CD4-positive, alpha-beta memory T cell (primary cell): Measurements from ENCODE around the gene CYP27A1. TPM values are rescaled to one million over a fixed set of nuclear protein-coding genes. Genes with fewer than 3 reads are reported as not detected.

ENCODE experiments used
- CTCF ChIA-PET: fragments of 350-600 bp; sonication (Branson Sonifier 250); formaldehyde crosslinking; loops from one replicate; lab custom pipeline; 2021; ENCODE audit warnings: inconsistent platforms; ENCODE audit not compliant: partially characterized antibody; lab: Charles Lee
- POLR2A ChIA-PET: fragments of 350-600 bp; sonication (Branson Sonifier 250); formaldehyde crosslinking; loops from one replicate; lab custom pipeline; 2021; ENCODE audit not compliant: partially characterized antibody; lab: Charles Lee
- DNase-seq, 5 donors: peaks; one replicate each; pipeline versions ENCODE4 v3.0.0 to v3.0.0-alpha.2; 2020 to 2022; ENCODE audit warnings: mixed read lengths in 1 of 5
- H3K27ac ChIP-seq: one replicate; pipeline ENCODE4 v1.7.0; 2013; ENCODE audit warnings: low read depth, low read length
- H3K27me3 ChIP-seq: 2 replicates; pipeline ENCODE4 v1.7.0; 2013; ENCODE audit warnings: mild to moderate bottlenecking, low read length, moderate library complexity; ENCODE audit not compliant: insufficient read depth
- H3K36me3 ChIP-seq: 2 replicates; pipeline ENCODE4 v1.7.0; 2013; ENCODE audit warnings: mild to moderate bottlenecking, low read length, moderate library complexity; ENCODE audit not compliant: insufficient read depth
- H3K4me1 ChIP-seq: 2 replicates; pipeline ENCODE4 v1.7.0; 2013; ENCODE audit warnings: mild to moderate bottlenecking, low read length, moderate library complexity; ENCODE audit not compliant: insufficient read depth
- H3K4me3 ChIP-seq, 2 donors: one replicate each; pipeline ENCODE4 v1.7.0; 2013; ENCODE audit warnings: low read length in 2 of 2, mild to moderate bottlenecking in 1 of 2
- H3K9me3 ChIP-seq, 2 donors: one replicate each; pipeline ENCODE4 v1.7.0; 2013; ENCODE audit warnings: low read length in 2 of 2, control low read depth in 1 of 2; ENCODE audit not compliant: control insufficient read depth in 1 of 2
- H3K27ac Mint-ChIP-seq, 7 donors: one replicate each; pipeline ENCODE4 v1.8.0; 2020 to 2021; ENCODE audit warnings: mixed read lengths in 7 of 7, mild to moderate bottlenecking in 6 of 7, inconsistent platforms in 3 of 7, moderate library complexity in 3 of 7
- H3K27me3 Mint-ChIP-seq, 2 donors: one replicate each; pipeline ENCODE4 v1.8.0; 2020 to 2021; ENCODE audit warnings: mixed read lengths in 2 of 2
- H3K36me3 Mint-ChIP-seq, 2 donors: one replicate each; pipeline ENCODE4 v1.8.0; 2020 to 2021; ENCODE audit warnings: mixed read lengths in 2 of 2, inconsistent platforms in 1 of 2, mild to moderate bottlenecking in 1 of 2
- H3K4me1 Mint-ChIP-seq, 4 donors: one replicate each; pipeline ENCODE4 v1.8.0; 2020 to 2021; ENCODE audit warnings: mixed read lengths in 4 of 4, mild to moderate bottlenecking in 1 of 4
- H3K4me3 Mint-ChIP-seq, 8 donors: one replicate each; pipeline ENCODE4 v1.8.0; 2020 to 2021; ENCODE audit warnings: mixed read lengths in 8 of 8, mild to moderate bottlenecking in 7 of 8, moderate library complexity in 6 of 8, inconsistent platforms in 3 of 8
- H3K9me3 Mint-ChIP-seq, 8 donors: one replicate each; pipeline ENCODE4 v1.8.0; 2020 to 2021; ENCODE audit warnings: mixed read lengths in 8 of 8, mild to moderate bottlenecking in 5 of 8, inconsistent platforms in 3 of 8, moderate library complexity in 1 of 8
- intact Hi-C: fragments of 100-400 bp; cut with micrococcal nuclease; formaldehyde crosslinking; loops from one replicate; pipeline ENCODE4 v1.15.1; 2023
- polyA plus RNA-seq, 2 donors: library from polyadenylated mRNA; unstranded; fragments of 300-500 nt; fragmentation: Illumina TruSeq; gene quantifications; one replicate each; pipeline ENCODE4 v1.2.3, GENCODE V29; 2021
- total RNA-seq, 2 experiments: library from RNA; stranded (reverse); gene quantifications; one replicate each; pipeline ENCODE4 v1.2.3, GENCODE V29; 2021

CYP27A1 gene
- total and polyA plus RNA-seq, 4 experiments from 2014 or later = 0.15 to 8.1 (median 7.2) TPM; not detected in 1

DNA sequence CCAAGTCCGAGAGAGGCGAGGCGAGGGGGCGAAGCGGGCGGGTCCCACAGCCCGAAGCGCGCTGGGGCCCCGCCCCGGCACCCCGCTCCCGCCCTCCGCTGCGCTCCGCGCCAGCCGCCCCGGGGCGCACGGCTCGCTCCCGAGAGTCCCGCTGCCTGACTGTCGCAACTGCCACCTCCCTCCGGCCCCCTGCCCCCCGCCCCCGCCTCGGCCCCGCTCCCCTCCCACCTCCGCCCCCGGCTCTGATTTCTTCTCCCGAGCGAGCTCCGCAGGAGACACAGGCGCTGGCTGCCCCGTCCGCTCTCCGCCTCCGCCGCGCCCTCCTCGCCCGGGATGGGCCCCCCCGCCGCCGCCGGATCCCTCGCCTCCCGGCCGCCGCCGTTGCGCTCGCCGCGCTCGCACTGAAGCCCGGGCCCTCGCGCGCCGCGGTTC is 77.6 kb downstream of the CYP27A1 start, which contains the start of gene WNT6:
TSS of gene WNT6 (plus strand) at position 250 of the 432 bp plus-strand sequence. CDS start 233 bp downstream, outside the sequence.
- Histone ChIP-seq H3K4me3 (no peak within 1 kb of the TSS), H3K36me3 (no peaks in the 10 kb centered on the region), H3K4me1 (peaks cover 22% of the 10 kb centered on the region), H3K27ac (no peak within 1 kb of the TSS), H3K9me3 (no peaks in the 10 kb centered on the region), H3K27me3 (peaks cover 37% of the 10 kb centered on the region)
- intact Hi-C loops = no loop called here
- Mint-ChIP-seq H3K4me3 (peak within 1 kb of the TSS; percentile 68 to 84 (median 74)), H3K36me3 (no peaks in the 10 kb centered on the region), H3K27ac (peak within 1 kb of the TSS in 1 of 7 donors; percentile 9), H3K27me3 (peaks cover 51 to 77% of the 10 kb centered on the region in 2 donors), H3K9me3 (no peaks in the 10 kb centered on the region), H3K4me1 (peaks cover 13 to 38% (median 18%) of the 10 kb centered on the region in 4 donors)
- no peak for DNase-seq
- POLR2A ChIA-PET = interaction anchor here (0.7 to 1.4 kb wide), 2 partner anchors 36 to 40 kb away, joined by 3 read pairs; no protein-coding TSS in a partner anchor
- CTCF ChIA-PET = no interaction called here

DNA sequence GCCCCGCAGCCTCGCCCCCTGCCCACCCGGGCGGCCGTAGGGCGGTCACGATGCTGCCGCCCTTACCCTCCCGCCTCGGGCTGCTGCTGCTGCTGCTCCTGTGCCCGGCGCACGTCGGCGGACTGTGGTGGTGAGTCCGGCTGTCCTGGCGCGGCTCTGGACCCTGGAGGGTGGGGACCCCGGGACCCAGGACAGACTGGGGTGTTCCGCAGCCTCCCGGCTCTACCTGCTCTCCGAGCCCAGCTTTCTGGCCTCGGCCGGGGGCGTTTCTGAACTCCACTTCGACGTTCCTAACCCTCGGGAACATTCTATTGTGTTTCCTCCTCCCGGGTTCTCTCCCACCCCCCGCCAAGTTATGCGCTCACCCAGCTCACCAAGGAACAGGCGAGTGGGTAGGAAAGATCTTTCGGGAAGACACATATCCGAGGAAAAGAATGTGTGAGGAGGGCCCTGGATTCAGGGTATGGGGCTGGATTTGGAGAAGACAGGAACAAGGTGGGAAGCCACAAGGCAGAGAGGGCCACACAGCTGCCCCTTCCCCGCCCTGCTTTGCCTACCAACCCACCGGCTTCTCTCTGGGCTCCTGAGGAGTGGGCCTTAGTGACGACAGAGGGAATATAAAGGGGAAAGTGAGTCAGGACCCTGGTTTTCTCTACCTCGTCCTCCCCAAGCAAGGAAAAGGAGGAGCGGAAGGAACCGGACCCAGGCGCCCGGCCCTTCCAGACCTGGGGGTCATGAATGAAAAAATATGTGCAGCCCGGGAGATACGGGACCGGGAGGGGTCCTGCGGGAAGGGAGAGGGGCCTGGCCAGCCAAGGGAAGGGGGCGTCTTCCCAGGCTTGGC is 78.3 kb downstream of the CYP27A1 start:
- no peak overlapping the region for H3K4me3 ChIP-seq
- intact Hi-C loops = no loop called here
- H3K9me3 ChIP-seq = no peaks in the 10 kb centered on the region
- CTCF ChIA-PET = interaction anchor here (1.6 kb wide), 1 partner anchor 16 kb away, joined by 3 read pairs; no protein-coding TSS in a partner anchor
- peaks cover 22% of the 10 kb centered on the region for H3K4me1 ChIP-seq
- no peak overlapping the region for H3K27ac ChIP-seq
- H3K27me3 ChIP-seq = peaks cover 37% of the 10 kb centered on the region
- Mint-ChIP-seq H3K4me3 (peak overlapping the region; percentile 62 to 84 (median 65)), H3K27me3 (peaks cover 44 to 71% of the 10 kb centered on the region in 2 donors), H3K27ac (peak overlapping the region in 1 of 7 donors; percentile 9), H3K9me3 (no peaks in the 10 kb centered on the region), H3K36me3 (no peaks in the 10 kb centered on the region), H3K4me1 (peaks cover 13 to 38% (median 18%) of the 10 kb centered on the region in 4 donors)
- DNase-seq = no peak
- H3K36me3 ChIP-seq = no peaks in the 10 kb centered on the region
- POLR2A ChIA-PET = interaction anchor here (0.7 to 1.2 kb wide), 2 partner anchors 38 to 40 kb away, joined by 3 read pairs; no protein-coding TSS in a partner anchor

DNA sequence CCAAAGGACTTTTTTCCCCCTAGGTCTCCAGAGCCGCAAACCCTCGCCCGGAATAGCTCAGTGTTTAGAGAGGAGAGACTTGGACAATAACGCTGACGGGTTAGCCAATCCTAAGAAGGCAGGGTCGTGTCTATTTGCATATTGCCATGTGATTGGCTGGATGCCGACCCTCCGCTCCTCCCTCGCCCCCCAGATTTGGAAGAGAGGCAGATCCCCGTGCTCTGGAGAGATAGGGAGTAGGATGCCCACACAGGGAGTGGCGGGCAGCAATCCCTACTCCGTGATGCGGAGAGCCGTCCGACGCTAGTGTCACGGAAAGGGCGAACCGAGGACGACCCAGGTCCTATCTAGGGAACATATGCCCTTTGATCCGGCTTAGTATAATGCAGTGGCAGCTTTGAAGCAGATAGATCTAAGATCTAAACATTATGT is 79.0 kb downstream of the CYP27A1 start:
- Histone ChIP-seq H3K4me3 (no peak overlapping the region), H3K27me3 (peaks cover 36% of the 10 kb centered on the region), H3K36me3 (no peaks in the 10 kb centered on the region), H3K9me3 (no peaks in the 10 kb centered on the region), H3K27ac (no peak overlapping the region), H3K4me1 (peaks cover 22% of the 10 kb centered on the region)
- H3K27me3 Mint-ChIP-seq = peaks cover 40 to 66% of the 10 kb centered on the region in 2 donors
- H3K27ac Mint-ChIP-seq = no peak overlapping the region
- CTCF ChIA-PET = interaction anchor here (1.6 kb wide), 1 partner anchor 15 kb away, joined by 3 read pairs; no protein-coding TSS in a partner anchor
- no peaks in the 10 kb centered on the region for H3K36me3 Mint-ChIP-seq
- POLR2A ChIA-PET = interaction anchor here (1.2 kb wide), 1 partner anchor 37 kb away, joined by 3 read pairs; no protein-coding TSS in a partner anchor
- H3K9me3 Mint-ChIP-seq = no peaks in the 10 kb centered on the region
- intact Hi-C loops = no loop called here
- DNase-seq = no peak
- H3K4me1 Mint-ChIP-seq = peaks cover 13 to 34% (median 18%) of the 10 kb centered on the region in 4 donors
- H3K4me3 Mint-ChIP-seq = peak overlapping the region in 7 of 8 donors; percentile 21 to 64 (median 34)

DNA sequence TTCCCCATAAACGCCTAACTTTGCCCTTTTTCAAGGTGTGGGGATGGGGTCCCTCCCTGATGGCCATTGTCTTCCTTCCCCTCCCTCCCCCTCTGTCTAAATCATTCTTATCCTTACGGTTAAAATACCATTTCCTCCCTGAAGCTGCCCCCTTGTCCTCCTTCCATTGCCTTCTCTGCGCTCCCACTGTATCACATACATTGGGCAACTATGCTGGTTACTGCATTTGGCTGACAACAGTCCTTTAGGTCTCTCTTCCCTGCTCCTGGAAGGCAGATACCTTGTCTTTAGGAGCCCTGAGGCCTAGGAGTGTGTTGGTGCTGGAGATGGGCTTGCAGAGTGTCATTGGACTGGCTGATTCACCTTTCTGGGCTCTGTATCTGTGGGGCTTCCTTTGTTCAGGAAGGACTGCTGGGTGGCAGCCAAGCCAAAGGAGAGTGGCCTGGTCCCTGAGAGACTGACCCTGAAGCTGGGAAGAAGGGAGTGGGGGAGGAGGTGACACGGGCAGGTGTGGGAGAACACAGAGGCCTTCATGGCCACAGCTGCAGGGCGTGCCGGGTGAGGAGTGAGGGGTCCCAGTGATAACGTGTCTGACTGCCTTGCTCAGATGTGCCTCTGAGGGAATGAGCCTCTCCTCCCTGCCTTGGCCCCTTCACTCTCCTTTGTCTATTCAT is 79.8 kb downstream of the CYP27A1 start:
- Histone ChIP-seq H3K9me3 (no peaks in the 10 kb centered on the region), H3K4me3 (no peak overlapping the region), H3K27me3 (peaks cover 36% of the 10 kb centered on the region), H3K27ac (no peak overlapping the region), H3K36me3 (no peaks in the 10 kb centered on the region), H3K4me1 (peaks cover 22% of the 10 kb centered on the region)
- no peaks in the 10 kb centered on the region for H3K36me3 Mint-ChIP-seq
- intact Hi-C loops = no loop called here
- no peak overlapping the region for H3K27ac Mint-ChIP-seq
- peaks cover 44 to 65% of the 10 kb centered on the region in 2 donors for H3K27me3 Mint-ChIP-seq
- POLR2A ChIA-PET = no interaction called here
- peaks cover 12 to 32% (median 17%) of the 10 kb centered on the region in 4 donors for H3K4me1 Mint-ChIP-seq
- CTCF ChIA-PET = interaction anchor here (0.8 to 3.3 kb wide), 3 partner anchors 15 to 36 kb away, joined by 3 to 10 read pairs (median 10); no protein-coding TSS in a partner anchor
- no peaks in the 10 kb centered on the region for H3K9me3 Mint-ChIP-seq
- no peak for DNase-seq
- H3K4me3 Mint-ChIP-seq = peak overlapping the region in 4 of 8 donors; percentile 14 to 74 (median 24)

DNA sequence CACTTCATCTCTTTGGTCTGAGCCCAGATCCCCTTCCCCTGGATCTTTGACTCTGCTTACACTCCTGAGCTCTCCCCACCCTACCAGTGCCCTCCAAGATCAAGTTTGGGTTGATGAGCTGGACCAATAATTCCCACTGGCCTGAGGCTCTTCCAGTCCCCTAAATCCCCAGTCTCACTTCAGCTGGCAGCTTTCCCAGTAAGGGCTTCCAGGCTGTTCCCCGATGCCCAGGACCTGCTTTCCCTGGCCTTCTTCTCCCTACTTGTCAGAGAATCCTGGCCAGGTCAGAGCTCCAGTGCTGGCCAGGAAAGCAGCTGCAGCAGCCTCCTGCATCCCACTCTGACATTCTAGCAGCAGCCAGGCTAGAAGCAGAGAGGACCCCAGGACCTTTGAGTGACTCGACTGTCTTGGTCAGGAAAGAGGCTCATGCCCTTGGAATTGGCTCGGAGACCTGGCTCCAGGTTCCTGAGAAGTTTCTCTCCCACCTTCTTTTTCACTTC is 81.1 kb downstream of the CYP27A1 start:
- Mint-ChIP-seq H3K27ac (no peak overlapping the region), H3K4me1 (peaks cover 12 to 30% (median 17%) of the 10 kb centered on the region in 4 donors), H3K27me3 (peaks cover 39 to 62% of the 10 kb centered on the region in 2 donors), H3K9me3 (no peaks in the 10 kb centered on the region), H3K36me3 (no peaks in the 10 kb centered on the region), H3K4me3 (no peak overlapping the region)
- intact Hi-C loops = no loop called here
- Histone ChIP-seq H3K9me3 (no peaks in the 10 kb centered on the region), H3K27ac (no peak overlapping the region), H3K4me1 (peaks cover 22% of the 10 kb centered on the region), H3K36me3 (no peaks in the 10 kb centered on the region), H3K4me3 (no peak overlapping the region), H3K27me3 (peaks cover 32% of the 10 kb centered on the region)
- DNase-seq = no peak
- ChIA-PET POLR2A (no interaction called here), CTCF (interaction anchor here (0.9 to 3.3 kb wide), 4 partner anchors 10 to 35 kb away, joined by 3 to 10 read pairs (median 6); no protein-coding TSS in a partner anchor)
